ENCODE data around the gene UPP1. TPM values are rescaled to one million over a fixed set of nuclear protein-coding genes. Genes with fewer than 3 reads are reported as not detected.

Gene UPP1
- total and polyA plus RNA-seq, 2 of the 4 experiments (the other 2 are of a cell fraction) = 3.9 to 14.5 TPM

DNA sequence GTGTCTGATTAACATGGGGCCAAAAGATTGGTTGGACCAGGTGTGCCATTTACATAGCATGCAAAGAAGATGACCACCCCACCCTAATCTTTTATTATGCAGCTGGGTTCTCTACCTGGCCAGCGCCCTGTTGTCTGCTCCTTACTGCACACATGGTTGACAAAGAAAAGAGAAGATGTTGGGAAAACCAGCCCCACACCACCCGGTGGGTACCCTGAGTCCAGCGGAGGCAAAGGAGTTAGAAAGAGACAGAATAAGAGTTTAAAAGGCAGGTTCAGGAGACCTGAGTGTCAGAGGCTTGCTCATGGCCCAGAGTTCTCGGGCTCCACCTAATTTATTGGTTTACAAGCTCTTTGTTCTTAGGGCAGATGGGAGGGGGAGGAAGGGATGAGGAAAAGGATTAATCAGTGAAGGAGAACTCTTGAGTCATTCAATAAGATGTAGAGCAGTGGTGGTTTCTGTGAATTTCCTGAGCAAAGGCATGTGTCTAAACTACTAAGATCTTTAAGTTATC, 58.1 kb downstream of the UPP1 start:
- no peaks in the 10 kb centered on the region for H3K9me3 ChIP-seq (ENCODE audit: control insufficient read depth, insufficient read depth, low read length)
- peaks cover 12% of the 10 kb centered on the region for H3K27me3 ChIP-seq (ENCODE audit: control insufficient read depth, insufficient read depth, low read length)
- DNase-seq = no peak

More for the DNA sequence above, 58.1 kb downstream of the UPP1 start:
- no peak overlapping the region for H4K8ac ChIP-seq (ENCODE audit: low read depth in 2 of 2, low read length in 2 of 2)
- H3K27ac ChIP-seq (ENCODE audit: insufficient read depth, low read length) = no peak overlapping the region
- H2AK9ac ChIP-seq (replicated peaks; ENCODE audit: low read depth, low read length, poor library complexity) = no peak overlapping the region
- H3K56ac ChIP-seq (ENCODE audit: extremely low read depth, insufficient read depth, low read length) = no peak overlapping the region
- H3K4ac ChIP-seq (ENCODE audit: low read depth, low read length) = no peak overlapping the region
- H2BK120ac ChIP-seq (ENCODE audit: low read depth, low read length) = no peak overlapping the region
- no peak overlapping the region for H2BK15ac ChIP-seq (ENCODE audit: low read depth, low read length)
- TF ChIP-seq CEBPB (IDR thresholded peaks at IDR 0.05; ENCODE audit: low read depth, low read length) = no peak
- no peak for TF ChIP-seq SMC3 (IDR thresholded peaks at IDR 0.05; ENCODE audit: low read depth, low read length)
- no peak for TF ChIP-seq MAFK (IDR thresholded peaks at IDR 0.05; ENCODE audit: low read depth, low read length)
- no peak for TF ChIP-seq CHD1 (IDR thresholded peaks at IDR 0.05; ENCODE audit: low read depth, low read length)
- TF ChIP-seq, protein P1, sequence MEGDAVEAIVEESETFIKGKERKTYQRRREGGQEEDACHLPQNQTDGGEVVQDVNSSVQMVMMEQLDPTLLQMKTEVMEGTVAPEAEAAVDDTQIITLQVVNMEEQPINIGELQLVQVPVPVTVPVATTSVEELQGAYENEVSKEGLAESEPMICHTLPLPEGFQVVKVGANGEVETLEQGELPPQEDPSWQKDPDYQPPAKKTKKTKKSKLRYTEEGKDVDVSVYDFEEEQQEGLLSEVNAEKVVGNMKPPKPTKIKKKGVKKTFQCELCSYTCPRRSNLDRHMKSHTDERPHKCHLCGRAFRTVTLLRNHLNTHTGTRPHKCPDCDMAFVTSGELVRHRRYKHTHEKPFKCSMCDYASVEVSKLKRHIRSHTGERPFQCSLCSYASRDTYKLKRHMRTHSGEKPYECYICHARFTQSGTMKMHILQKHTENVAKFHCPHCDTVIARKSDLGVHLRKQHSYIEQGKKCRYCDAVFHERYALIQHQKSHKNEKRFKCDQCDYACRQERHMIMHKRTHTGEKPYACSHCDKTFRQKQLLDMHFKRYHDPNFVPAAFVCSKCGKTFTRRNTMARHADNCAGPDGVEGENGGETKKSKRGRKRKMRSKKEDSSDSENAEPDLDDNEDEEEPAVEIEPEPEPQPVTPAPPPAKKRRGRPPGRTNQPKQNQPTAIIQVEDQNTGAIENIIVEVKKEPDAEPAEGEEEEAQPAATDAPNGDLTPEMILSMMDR (conservative IDR thresholded peaks at IDR 0.05; ENCODE audit: low read depth, low read length) = no peak
- TF ChIP-seq RAD21 (IDR thresholded peaks at IDR 0.05; ENCODE audit: low read length) = no peak
- no peak for TF ChIP-seq RCOR1 (IDR thresholded peaks at IDR 0.05; ENCODE audit: insufficient replicate concordance, low read length)
- TF ChIP-seq FOS (IDR thresholded peaks at IDR 0.05; ENCODE audit: low read depth, low read length) = no peak
- TF ChIP-seq BHLHE40 (IDR thresholded peaks at IDR 0.05; ENCODE audit: low read depth, low read length) = no peak
- TF ChIP-seq, protein P2, sequence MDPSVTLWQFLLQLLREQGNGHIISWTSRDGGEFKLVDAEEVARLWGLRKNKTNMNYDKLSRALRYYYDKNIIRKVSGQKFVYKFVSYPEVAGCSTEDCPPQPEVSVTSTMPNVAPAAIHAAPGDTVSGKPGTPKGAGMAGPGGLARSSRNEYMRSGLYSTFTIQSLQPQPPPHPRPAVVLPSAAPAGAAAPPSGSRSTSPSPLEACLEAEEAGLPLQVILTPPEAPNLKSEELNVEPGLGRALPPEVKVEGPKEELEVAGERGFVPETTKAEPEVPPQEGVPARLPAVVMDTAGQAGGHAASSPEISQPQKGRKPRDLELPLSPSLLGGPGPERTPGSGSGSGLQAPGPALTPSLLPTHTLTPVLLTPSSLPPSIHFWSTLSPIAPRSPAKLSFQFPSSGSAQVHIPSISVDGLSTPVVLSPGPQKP (IDR thresholded peaks at IDR 0.05; ENCODE audit: borderline replicate concordance, low read depth, low read length) = no peak
- TF ChIP-seq, protein P3, sequence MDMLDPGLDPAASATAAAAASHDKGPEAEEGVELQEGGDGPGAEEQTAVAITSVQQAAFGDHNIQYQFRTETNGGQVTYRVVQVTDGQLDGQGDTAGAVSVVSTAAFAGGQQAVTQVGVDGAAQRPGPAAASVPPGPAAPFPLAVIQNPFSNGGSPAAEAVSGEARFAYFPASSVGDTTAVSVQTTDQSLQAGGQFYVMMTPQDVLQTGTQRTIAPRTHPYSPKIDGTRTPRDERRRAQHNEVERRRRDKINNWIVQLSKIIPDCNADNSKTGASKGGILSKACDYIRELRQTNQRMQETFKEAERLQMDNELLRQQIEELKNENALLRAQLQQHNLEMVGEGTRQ (IDR thresholded peaks at IDR 0.05; ENCODE audit: low read depth, low read length) = no peak
- TF ChIP-seq NFE2L2 (IDR thresholded peaks at IDR 0.05; ENCODE audit: low read depth, low read length) = no peak
- TF ChIP-seq MAZ (IDR thresholded peaks at IDR 0.05; ENCODE audit: borderline replicate concordance, low read depth, low read length) = no peak
- TF ChIP-seq POLR2A (IDR thresholded peaks at IDR 0.05; ENCODE audit: low read depth, low read length) = no peak
- intact Hi-C loops (cut with micrococcal nuclease) = no loop called here
- dilution Hi-C loops (cut with HindIII; ENCODE audit: low sequenced_read_pairs, unreplicated experiment) = no loop called here
- no peak overlapping the region for H3K14ac ChIP-seq (replicated peaks; ENCODE audit: low read depth, low read length)
- in situ Hi-C loops (cut with MboI; ENCODE audit: low sequenced_read_pairs) = no loop called here
- H2BK20ac ChIP-seq (ENCODE audit: low read depth, low read length) = no peak overlapping the region
- H3K9ac ChIP-seq (ENCODE audit: low read depth, low read length) = no peak overlapping the region
- H3K23ac ChIP-seq (ENCODE audit: low read depth, low read length) = no peak overlapping the region
- BruUV-seq (replicated peaks) = no TSS peak
- no peak overlapping the region for H2BK5ac ChIP-seq (ENCODE audit: low read depth, low read length, poor library complexity, severe bottlenecking)
- H3K4me1 ChIP-seq (ENCODE audit: control insufficient read depth, insufficient read depth, low read length) = no peaks in the 10 kb centered on the region
- H3K18ac ChIP-seq (ENCODE audit: low read depth, low read length) = no peak overlapping the region
- H3K9me1 ChIP-seq (ENCODE audit: insufficient read depth, low read length) = no peaks in the 10 kb centered on the region; the same call in 1 of the 2 replicates
- ATAC-seq (ENCODE audit: low read depth) = no peak
- H4K20me1 ChIP-seq (ENCODE audit: insufficient read depth, low read length) = no peaks in the 10 kb centered on the region
- H3K36me3 ChIP-seq (ENCODE audit: control insufficient read depth, insufficient read depth, low read length) = no peaks in the 10 kb centered on the region
- no peak overlapping the region for H4K91ac ChIP-seq (ENCODE audit: insufficient read depth, low read depth, low read length)
- POLR2A ChIA-PET (ENCODE audit: unreplicated experiment) = no interaction called here
- H2AFZ ChIP-seq (replicated peaks; ENCODE audit: low read length, poor library complexity) = no peak overlapping the region
- H3K4me2 ChIP-seq (ENCODE audit: low read depth, low read length) = no peak overlapping the region
- H2AK5ac ChIP-seq (ENCODE audit: low read depth, low read length) = no peak overlapping the region
- no peak overlapping the region for H3K4me3 ChIP-seq (ENCODE audit: insufficient read depth, low read depth, low read length)
- CTCF ChIA-PET = no interaction called here
- H3K79me1 ChIP-seq (ENCODE audit: low read depth in 1 of 2, low read length in 2 of 2) = no peaks in the 10 kb centered on the region
- WGBS, 2 experiments (ENCODE audit: extremely low coverage in 2 of 2, insufficient read length in 1 of 2) = 83% methylated on average over 1 of the region's 4 CpGs; no CpG with 5 or more reads in 1 of the 2 experiments
- no peak overlapping the region for H4K5ac ChIP-seq (ENCODE audit: low read depth, low read length)

Measured in IMR-90 (cell line).